PC-9 (cell line): ENCODE results near the gene KRT77. TPM values are rescaled to one million over a fixed set of nuclear protein-coding genes. Genes with fewer than 3 reads are reported as not detected.
"Not testable (repeated sequence)": the region's sequence is repeated elsewhere in the genome, so short reads cannot be mapped to it uniquely, and the experiment has no call there.

Experiments used
- BruUV-seq: library from RNA; stranded (reverse); fragments of 400-500 nt; replicated peaks from 2 replicates; lab custom pipeline; 2021; lab: Mats Ljungman, UMichigan
- CTCF ChIA-PET: fragments of 300-600 bp; sonication (Branson Sonifier 250); formaldehyde crosslinking; loops from one replicate; lab custom pipeline; 2022; ENCODE audit warnings: antibody characterized with exemption; lab: Charles Lee
- POLR2A ChIA-PET: fragments of 300-600 bp; sonication (Branson Sonifier 250); formaldehyde crosslinking; loops from one replicate; lab custom pipeline; 2022; ENCODE audit warnings: antibody characterized with exemption; ENCODE audit not compliant: unreplicated experiment; lab: Charles Lee
- DNase-seq, 2 experiments: peaks; one replicate each; pipeline versions ENCODE4 v3.0.0 to v3.0.0-alpha.2; 2015 to 2022; ENCODE audit warnings: mixed read lengths in 1 of 2
- H2AFZ ChIP-seq: fragments of 200-600 bp; sonication (generic); 2 replicates; pipeline ENCODE4 v1.8.1; 2017; ENCODE audit warnings: antibody characterized with exemption
- H3F3A ChIP-seq: fragments of 200-600 bp; sonication (generic); 2 replicates; pipeline ENCODE4 v1.8.1; 2017; ENCODE audit warnings: antibody characterized with exemption, mild to moderate bottlenecking, low read depth; ENCODE audit not compliant: insufficient read depth
- H3K27ac ChIP-seq: fragments of 200-600 bp; sonication (generic); 2 replicates; pipeline ENCODE4 v1.6.1; 2016; ENCODE audit warnings: mixed run types
- H3K27me3 ChIP-seq: fragments of 200-600 bp; sonication (generic); 2 replicates; pipeline ENCODE4 v1.6.1; 2016; ENCODE audit warnings: low read depth, mixed run types; ENCODE audit not compliant: insufficient read depth
- H3K36me3 ChIP-seq: fragments of 200-600 bp; sonication (generic); 2 replicates; pipeline ENCODE4 v1.6.1; 2016; ENCODE audit warnings: low read depth, mixed run types
- H3K4me1 ChIP-seq: fragments of 200-600 bp; sonication (generic); replicated peaks from 2 replicates; pipeline ENCODE4 v1.6.1; 2016; ENCODE audit warnings: mixed run types; ENCODE audit not compliant: insufficient read depth
- H3K4me2 ChIP-seq: fragments of 200-600 bp; sonication (generic); 2 replicates; pipeline ENCODE4 v1.6.1; 2017; ENCODE audit warnings: mixed run types
- H3K4me3 ChIP-seq: fragments of 200-600 bp; sonication (generic); 2 replicates; pipeline ENCODE4 v1.6.1; 2016; ENCODE audit warnings: mixed run types
- H3K79me2 ChIP-seq: fragments of 200-600 bp; sonication (generic); 2 replicates; pipeline ENCODE4 v1.6.1; 2017; ENCODE audit warnings: low read depth, mixed run types
- H3K9me2 ChIP-seq: fragments of 200-600 bp; sonication (generic); 2 replicates; pipeline ENCODE4 v1.8.1; 2017; ENCODE audit warnings: mild to moderate bottlenecking; ENCODE audit not compliant: insufficient read depth
- H3K9me3 ChIP-seq: fragments of 200-600 bp; sonication (generic); 2 replicates; pipeline ENCODE4 v1.8.1; 2016; ENCODE audit warnings: low read depth; ENCODE audit not compliant: insufficient read depth
- H4K20me1 ChIP-seq: fragments of 200-600 bp; sonication (generic); 2 replicates; pipeline ENCODE4 v1.8.1; 2017; ENCODE audit not compliant: insufficient read depth
- EZH2 ChIP-seq: fragments of 200-600 bp; sonication (generic); IDR thresholded peaks from 2 replicates; pipeline ENCODE4 v1.8.0; 2017; ENCODE audit warnings: antibody characterized with exemption, low read depth
- intact Hi-C: fragments of 100-400 bp; cut with micrococcal nuclease; formaldehyde crosslinking; loops from one replicate; pipeline ENCODE4 v1.10.0; 2022; ENCODE audit not compliant: unreplicated experiment
- total RNA-seq: library from RNA; stranded (reverse); gene quantifications from 2 replicates; pipeline ENCODE4 v1.2.3, GENCODE V29; 2021
- TF ChIP-seq, protein P1 (sequence below): fragments of 200-600 bp; sonication (generic); conservative IDR thresholded peaks from 2 replicates; pipeline ENCODE4 v1.6.1; 2017; ENCODE audit warnings: mixed run types, antibody characterized with exemption, mild to moderate bottlenecking, moderate library complexity

Gene KRT77
- total RNA-seq, 1 experiment from 2014 or later = not detected

GRCh38 chr12:52713960-52714886, 10.9 kb upstream of the KRT77 start:
- Histone ChIP-seq H3K4me2 (no peak overlapping the region), H2AFZ (no peak overlapping the region)

GRCh38 chr12:52712122-52712521, 8.8 kb upstream of the KRT77 start:
- H2AFZ ChIP-seq, H3K27me3 ChIP-seq, H4K20me1 ChIP-seq, H3K27ac ChIP-seq, H3K4me3 ChIP-seq, H3K9me3 ChIP-seq, H3K9me2 ChIP-seq, H3K4me2 ChIP-seq, CTCF ChIA-PET, H3K36me3 ChIP-seq, H3K4me1 ChIP-seq, H3F3A ChIP-seq, POLR2A ChIA-PET, DNase-seq, H3K79me2 ChIP-seq, intact Hi-C loops, BruUV-seq: not testable (repeated sequence)

More at GRCh38 chr12:52713960-52714886, 10.9 kb upstream of the KRT77 start:
- Histone ChIP-seq H3K9me3 (no peaks in the 10 kb centered on the region), H3K4me3 (no peak overlapping the region), H3K9me2 (no peaks in the 10 kb centered on the region), H3K27me3 (no peaks in the 10 kb centered on the region), H3K4me1 (no peaks in the 10 kb centered on the region), H3K79me2 (no peaks in the 10 kb centered on the region), H3K27ac (no peak overlapping the region), H3F3A (no peaks in the 10 kb centered on the region), H4K20me1 (no peaks in the 10 kb centered on the region), H3K36me3 (no peaks in the 10 kb centered on the region)
- ChIA-PET POLR2A (interaction anchor here (0.6 kb wide), 1 partner anchor 84 kb away, joined by 4 read pairs; no protein-coding TSS in a partner anchor), CTCF (no interaction called here)
- DNase-seq = no peak
- intact Hi-C loops = no loop called here
- BruUV-seq = no TSS peak
- TF ChIP-seq EZH2 = no peak
- TF ChIP-seq, protein P1, sequence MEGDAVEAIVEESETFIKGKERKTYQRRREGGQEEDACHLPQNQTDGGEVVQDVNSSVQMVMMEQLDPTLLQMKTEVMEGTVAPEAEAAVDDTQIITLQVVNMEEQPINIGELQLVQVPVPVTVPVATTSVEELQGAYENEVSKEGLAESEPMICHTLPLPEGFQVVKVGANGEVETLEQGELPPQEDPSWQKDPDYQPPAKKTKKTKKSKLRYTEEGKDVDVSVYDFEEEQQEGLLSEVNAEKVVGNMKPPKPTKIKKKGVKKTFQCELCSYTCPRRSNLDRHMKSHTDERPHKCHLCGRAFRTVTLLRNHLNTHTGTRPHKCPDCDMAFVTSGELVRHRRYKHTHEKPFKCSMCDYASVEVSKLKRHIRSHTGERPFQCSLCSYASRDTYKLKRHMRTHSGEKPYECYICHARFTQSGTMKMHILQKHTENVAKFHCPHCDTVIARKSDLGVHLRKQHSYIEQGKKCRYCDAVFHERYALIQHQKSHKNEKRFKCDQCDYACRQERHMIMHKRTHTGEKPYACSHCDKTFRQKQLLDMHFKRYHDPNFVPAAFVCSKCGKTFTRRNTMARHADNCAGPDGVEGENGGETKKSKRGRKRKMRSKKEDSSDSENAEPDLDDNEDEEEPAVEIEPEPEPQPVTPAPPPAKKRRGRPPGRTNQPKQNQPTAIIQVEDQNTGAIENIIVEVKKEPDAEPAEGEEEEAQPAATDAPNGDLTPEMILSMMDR = no peak

DNA sequence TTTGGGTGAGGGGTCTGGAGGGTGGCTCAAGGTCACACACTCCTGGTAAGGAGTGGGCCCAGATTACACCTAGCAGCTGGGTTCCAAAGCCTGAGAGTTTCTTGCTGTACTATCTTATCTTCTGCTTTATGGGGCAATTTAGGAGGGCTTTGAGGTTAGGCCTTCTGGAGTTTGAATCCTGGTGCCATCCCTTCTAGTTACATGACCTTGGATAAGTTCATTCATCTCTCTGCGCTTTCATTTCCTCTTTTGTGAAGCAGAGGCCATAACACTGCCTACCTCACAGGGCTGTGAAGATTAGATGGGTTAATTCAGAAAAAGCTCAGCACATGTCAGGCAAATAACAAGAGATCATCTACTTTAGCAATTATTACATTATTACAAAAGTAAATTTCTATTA, 7.4 kb upstream of the KRT77 start:
- ChIA-PET CTCF (no interaction called here), POLR2A (interaction anchor here (0.7 to 0.8 kb wide), 2 partner anchors 103 to 319 kb away, joined by 3 to 7 read pairs; no protein-coding TSS in a partner anchor)
- no peak overlapping the region for H3K4me3 ChIP-seq
- no peak for TF ChIP-seq EZH2
- TF ChIP-seq, protein P1 = no peak
- BruUV-seq = no TSS peak
- no peak overlapping the region for H3K27ac ChIP-seq
- H3F3A ChIP-seq = no peaks in the 10 kb centered on the region
- H3K36me3 ChIP-seq = no peaks in the 10 kb centered on the region
- H4K20me1 ChIP-seq = no peaks in the 10 kb centered on the region
- no peaks in the 10 kb centered on the region for H3K9me2 ChIP-seq
- H3K4me1 ChIP-seq = no peaks in the 10 kb centered on the region
- intact Hi-C loops = no loop called here
- no peaks in the 10 kb centered on the region for H3K9me3 ChIP-seq
- no peaks in the 10 kb centered on the region for H3K79me2 ChIP-seq
- H3K27me3 ChIP-seq = no peaks in the 10 kb centered on the region
- no peak overlapping the region for H3K4me2 ChIP-seq
- no peak for DNase-seq
- H2AFZ ChIP-seq = no peak overlapping the region
